HG03354 (cell line): Measurements from ENCODE around the gene HSDL1.
A peak's percentile ranks its signal among the peaks of the same experiment; 100 is the strongest.

ENCODE experiments used
- ATAC-seq: cut with Tn5 transposase; IDR thresholded peaks from one replicate; pipeline ENCODE4 v1.9.1; 2021; ENCODE audit warnings: mild to moderate bottlenecking; ENCODE audit not compliant: unreplicated experiment, poor library complexity, severe bottlenecking

The HSDL1 gene

GRCh38 chr16:84086341-84086740, 58.6 kb downstream of the HSDL1 start:
- no peak for ATAC-seq

GRCh38 chr16:84085773-84086172, 59.2 kb downstream of the HSDL1 start:
- ATAC-seq = no peak

GRCh38 chr16:84085271-84085667, 59.7 kb downstream of the HSDL1 start:
- no peak for ATAC-seq

- ATAC-seq = peak; percentile 41
These were observed 60.3 kb downstream of the HSDL1 start for GRCh38 chr16:84084570-84085270.

- no peak for ATAC-seq
These were observed 62.0 kb downstream of the HSDL1 start for GRCh38 chr16:84082835-84083569.

GRCh38 chr16:84082110-84082509, 62.9 kb downstream of the HSDL1 start:
- no peak for ATAC-seq

- no peak for ATAC-seq
These were observed 63.5 kb downstream of the HSDL1 start for GRCh38 chr16:84081446-84081989.

GRCh38 chr16:84080813-84081212, 64.2 kb downstream of the HSDL1 start:
- no peak for ATAC-seq

- ATAC-seq = no peak
These were observed 64.6 kb downstream of the HSDL1 start for GRCh38 chr16:84080378-84080777.

GRCh38 chr16:84079664-84080063, 65.3 kb downstream of the HSDL1 start:
- no peak for ATAC-seq

GRCh38 chr16:84075376-84075775, 69.6 kb downstream of the HSDL1 start:
- no peak for ATAC-seq

GRCh38 chr16:84074721-84075120, 70.3 kb downstream of the HSDL1 start:
- ATAC-seq = no peak
